Loucy (cell line): ENCODE results near the gene ACSF2.

Experiments
- CTCF ChIP-seq: fragments of 200-600 bp; sonication (generic); conservative IDR thresholded peaks from 2 replicates; pipeline ENCODE4 v1.5.1; 2014; ENCODE audit warnings: mild to moderate bottlenecking, antibody characterized with exemption, low read length
- EZH2phosphoT487 ChIP-seq: fragments of 200-600 bp; IDR thresholded peaks from 2 replicates; pipeline ENCODE4 v1.6.1; 2018; ENCODE audit warnings: antibody characterized with exemption, mild to moderate bottlenecking, moderate library complexity, borderline replicate concordance

- TF ChIP-seq CTCF: no peak
- no peak for TF ChIP-seq EZH2phosphoT487
Measured at GRCh38 chr17:50423553-50424159, 2.4 kb upstream of the ACSF2 start.
